ENCODE data around the gene PRMT2.

PRMT2 gene

DNA sequence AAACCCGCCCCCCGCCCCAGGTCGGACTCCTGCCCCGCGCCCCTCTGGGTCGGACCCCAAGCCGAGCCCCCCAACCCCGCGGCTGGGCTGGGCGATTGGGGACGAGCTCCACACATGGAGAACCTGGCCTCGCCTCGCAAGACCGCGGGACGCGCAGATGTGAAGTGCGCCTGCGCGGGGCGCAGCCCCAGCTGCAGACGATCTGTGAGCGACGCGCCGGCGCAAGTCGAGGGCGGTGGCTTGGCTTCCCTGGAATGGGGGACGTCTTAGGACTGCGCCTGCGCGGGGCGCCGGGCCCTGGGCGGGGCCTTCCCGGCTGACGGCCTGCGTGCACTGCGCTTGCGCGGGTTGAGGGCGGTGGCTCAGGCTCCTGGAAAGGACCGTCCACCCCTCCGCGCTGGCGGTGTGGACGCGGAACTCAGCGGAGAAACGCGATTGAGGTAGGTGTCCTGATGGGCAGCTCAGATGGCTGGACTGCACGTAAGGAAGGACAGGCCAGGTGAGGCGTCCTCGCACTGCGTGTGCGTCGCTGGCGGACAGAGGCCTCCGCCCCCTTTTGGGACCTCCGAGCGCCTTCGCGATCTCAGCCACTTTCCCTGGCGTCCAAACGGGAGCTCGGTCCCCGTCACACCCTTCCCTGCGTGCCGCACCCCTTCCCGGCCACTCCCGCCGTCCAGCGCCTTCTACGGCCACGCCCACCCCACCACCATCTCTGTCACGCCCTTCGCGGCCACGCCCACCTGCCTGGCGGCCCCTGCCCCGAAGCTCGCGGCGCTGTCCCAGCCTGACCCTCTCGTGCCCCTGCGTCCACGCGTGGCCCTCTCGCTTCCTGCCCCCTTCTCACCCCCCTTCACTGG is at the start of gene PRMT2:
PRMT2 (plus strand) TSS at position 351 of the 857 bp plus-strand sequence. CDS start 1,278 bp downstream, outside the sequence.
- DNase-seq, result peak; percentile 94

DNA sequence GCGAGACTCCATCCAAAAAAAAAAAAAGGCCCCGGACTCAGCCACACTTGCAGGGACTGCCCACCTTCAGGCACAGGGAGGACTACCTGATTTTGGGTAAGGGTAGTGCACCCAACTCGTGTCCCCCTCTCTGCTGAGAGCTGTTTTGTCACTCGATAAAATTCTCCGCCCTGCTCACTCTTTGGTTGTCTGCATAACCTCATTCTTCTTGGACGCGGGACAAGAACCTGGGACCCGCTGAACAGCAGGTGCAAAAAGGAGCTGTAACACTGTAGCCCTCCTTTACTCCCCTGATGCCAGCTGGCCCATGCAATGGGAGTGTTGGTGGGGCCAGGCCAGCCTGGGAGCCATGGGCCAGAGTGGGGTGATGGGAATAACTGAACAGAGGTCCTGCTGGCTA is 41.2 kb upstream of the PRMT2 start:
- DNase-seq, result no peak

DNA sequence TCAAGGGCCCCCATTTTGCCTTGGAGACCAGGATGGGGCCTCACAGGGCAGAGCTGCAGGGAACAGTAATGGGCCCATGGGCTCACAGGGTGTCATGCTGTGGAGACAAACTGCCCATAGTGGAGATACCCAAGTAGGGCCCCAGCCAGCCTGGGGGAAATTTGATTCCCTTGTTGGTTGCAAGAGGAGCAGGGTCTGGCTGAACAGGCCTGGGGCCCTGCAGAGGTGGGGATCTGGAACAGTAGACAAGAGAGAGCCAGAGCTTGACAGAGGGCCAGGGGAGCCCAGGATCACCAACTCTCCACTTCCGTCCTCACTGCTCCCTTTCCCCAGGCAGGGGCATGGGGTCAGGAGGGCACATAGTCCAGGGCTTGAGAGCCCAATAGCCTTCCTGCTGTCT is 39.3 kb upstream of the PRMT2 start:
- no peak for DNase-seq

DNA sequence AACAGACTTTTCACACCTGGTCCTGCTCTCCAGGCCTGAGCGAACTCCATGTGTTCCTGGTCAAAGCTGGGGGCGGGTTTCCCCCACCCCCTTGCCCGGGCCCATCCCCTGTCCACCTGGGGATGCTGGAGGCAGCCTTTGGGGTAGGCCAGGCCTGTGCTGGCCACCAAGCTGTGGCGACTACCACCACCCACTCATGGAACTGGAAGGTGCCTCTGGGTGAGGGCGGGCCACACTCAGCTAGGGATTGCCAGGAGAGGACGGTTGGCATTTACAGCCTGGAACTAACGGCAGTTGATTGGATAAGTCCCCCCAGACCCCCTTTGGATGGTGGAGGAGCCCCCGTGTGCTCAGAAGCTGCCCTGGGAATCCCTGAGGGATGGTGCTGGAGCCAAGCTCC is 38.4 kb upstream of the PRMT2 start:
- no peak for DNase-seq

DNA sequence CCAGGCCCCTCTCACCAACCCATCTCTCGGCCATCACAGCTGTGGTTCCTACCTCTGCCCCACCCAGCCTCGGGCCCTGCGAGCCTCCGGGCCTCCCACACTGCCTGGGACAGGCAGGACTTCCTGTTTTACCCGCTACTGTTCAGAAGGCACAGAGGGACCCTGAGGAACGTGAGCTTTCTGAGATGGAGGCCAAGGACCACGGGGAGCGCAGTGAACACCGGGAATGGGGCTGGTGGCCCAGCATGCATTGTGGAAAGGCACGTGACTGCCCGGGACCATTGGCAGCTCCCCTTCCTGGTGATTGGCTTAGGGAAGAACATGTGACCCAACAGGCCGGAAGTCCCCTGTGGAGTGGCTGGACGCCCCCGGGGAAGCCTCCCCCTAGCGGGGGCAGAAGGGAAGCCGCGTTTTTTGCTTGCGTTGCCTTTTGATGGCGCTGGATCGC is 37.6 kb upstream of the PRMT2 start:
- no peak for DNase-seq

DNA sequence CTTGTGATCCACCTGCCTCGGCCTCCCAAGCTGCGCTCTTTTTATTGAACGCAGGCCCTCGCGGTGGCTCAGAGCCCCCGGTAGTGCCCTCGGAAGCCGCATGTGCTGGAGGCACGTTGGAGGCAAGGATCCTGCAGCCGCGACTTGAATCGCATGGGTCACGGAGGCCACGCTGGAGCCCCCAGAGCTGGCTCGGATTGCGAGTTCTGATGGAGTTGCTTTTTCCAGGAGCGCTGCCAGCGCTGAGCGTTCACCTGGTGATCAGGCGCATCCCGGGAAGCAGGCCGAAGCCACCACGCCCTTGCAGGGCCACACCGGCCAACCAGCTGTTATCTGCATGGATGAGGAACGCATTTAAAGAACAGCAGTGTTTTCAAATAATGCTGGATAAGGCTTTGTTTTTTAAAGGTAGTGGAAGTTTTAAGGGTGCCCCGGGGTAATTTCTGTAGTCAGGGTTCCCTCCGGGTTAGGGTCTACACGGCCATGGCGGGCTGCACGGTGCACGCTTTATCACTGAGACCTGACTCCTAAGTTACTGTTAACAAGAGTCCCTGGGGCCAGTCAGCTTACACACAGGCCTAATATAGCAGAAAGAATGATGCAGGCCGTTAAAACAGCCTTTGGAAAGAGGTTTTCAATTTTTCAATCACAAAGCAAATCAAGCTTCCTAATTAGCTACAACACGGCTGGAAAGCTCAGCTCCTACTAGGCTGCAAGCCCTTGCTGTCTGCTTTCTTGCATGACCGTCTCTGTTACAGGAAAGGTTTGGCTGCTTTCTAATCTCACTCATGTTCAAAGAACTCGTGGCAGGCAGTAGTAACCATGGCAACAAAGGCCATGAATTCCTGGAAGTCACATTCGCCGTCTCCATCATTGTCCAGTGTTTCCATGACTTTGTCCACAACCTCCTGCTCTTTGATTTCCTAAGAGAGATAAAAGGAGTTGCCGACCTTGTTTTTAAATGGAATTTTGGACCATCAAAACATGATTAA is 36.6 kb upstream of the PRMT2 start:
- DNase-seq, result no peak

DNA sequence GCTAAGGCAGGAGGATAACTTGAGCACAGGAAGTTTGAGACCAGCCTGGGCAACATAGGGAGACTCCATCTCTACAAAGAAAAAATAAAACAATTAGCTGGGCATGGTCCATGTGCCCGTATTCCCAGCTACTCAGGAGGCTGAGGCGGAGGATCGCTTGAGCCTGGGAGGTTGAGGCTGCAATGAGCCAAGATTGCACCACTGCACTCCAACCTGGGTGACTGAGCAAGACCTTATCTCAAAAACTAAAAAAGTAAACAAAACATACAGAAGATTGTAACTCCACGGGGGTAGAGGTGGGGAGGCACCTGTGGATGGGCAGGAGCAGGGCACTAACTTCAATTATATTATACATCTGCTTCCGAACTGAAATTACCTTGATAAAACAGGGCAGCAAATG is 35.2 kb upstream of the PRMT2 start:
- no peak for DNase-seq

DNA sequence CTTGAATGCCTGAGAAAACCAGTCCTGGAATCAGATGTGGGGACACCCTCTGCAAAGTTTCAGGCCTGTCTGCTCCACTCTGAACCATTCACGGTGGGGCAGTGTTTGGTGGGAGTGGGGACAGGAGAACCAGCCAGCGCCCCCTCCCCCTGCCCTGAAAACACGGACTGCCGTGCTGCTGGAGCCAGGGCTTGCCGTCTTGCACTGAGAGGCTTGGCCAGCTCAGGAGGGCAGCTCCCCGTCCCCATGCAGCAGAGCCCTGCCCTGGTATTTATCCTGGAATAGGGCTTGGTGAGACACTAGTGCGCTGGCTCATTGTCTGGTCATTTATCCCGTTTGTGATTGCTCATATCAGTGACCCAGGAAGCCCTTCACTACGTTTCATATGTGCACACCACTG is 34.5 kb upstream of the PRMT2 start:
- no peak for DNase-seq

DNA sequence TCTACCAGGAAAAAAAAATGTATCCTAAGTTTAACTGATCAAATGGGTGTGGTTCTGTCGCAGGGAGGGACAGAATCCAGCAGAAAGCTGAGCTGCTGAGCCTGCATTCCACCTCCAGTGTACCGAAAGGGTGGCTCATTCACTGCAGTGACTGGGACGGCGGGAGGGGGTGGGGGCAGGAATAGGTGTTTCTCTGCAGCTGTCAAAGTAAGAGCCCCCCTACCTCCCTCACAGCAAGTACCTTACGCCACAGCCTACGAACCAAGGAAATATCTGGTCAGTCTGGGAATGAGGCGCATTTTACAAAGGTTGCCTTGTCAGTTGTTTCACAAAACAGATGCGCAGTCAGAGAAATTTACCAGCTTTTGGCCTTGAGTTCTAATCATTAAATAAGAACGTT is 32.2 kb upstream of the PRMT2 start:
- no peak for DNase-seq

DNA sequence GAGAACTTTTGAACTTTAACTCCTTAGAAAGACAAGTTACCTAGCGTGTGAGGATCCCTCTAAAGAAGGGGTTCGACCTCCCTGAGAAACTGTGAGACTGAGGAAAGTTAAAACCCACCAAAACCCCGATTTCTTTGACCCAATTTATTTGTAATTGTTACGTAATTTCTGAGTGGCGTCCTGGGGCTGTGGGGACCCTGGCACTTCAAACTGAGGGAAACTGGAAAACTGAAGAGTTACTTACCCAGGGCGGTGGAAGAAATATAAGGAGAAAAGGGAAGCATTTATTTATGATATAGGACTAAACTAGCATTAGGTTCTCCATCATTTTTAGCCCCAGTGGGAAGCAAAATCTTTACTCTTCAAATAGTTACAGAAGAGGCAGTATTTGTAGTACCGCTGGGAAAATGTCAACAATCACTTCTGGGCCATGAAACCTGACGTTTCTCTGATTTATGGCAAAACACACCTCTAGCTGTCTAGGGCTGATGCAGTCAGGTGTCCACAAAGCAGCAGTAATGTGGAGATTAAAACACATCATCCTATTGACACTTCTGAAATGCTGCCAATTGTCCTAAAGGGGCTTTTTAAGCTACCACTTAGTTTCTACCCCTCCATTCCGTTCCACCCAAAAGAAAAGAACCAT is 31.0 kb upstream of the PRMT2 start:
- DNase-seq, result no peak

DNA sequence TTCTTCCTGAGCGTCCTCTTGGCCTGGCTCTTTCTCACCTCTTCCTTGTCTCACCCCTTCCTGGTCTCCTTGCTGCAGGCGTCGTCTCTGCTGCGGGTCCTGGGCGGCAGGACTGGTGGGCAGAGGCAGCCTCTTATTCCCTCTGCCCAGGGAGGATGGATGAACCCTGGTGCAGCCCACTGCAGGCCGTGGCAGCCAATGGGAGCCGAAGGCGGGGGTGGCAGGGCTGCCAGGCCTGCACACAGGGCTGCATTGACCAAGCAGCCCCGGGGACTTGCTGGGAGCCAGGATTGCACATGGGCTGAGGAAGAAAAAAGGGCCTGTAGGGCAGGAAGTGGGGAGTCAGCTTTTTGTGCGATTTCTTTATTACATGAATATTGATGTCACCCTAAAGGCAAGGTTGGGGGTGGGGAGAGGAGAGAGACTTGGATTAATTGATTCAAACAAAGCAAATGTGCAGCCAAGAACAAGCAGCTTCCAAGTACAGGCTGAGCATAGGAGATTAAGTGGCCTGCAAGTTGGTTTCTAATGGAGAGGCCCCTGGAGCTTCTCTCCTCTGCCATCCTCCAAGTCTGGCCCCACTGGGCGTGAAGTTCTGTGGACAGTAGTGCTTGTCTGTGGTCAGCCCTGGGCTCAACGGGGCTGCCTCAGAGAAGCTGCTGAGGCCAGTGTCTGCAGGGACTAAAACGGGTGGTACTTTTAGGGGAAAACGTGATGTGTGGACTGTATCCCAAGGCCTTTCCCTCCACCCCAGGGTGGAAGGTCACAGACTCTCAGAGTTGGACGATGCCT is 30.3 kb upstream of the PRMT2 start, which contains the start of gene S100B:
S100B (minus strand) TSS at position 108 of the 792 bp plus-strand sequence. CDS start 2,667 bp downstream, outside the sequence.
- peak; percentile 2 for DNase-seq

DNA sequence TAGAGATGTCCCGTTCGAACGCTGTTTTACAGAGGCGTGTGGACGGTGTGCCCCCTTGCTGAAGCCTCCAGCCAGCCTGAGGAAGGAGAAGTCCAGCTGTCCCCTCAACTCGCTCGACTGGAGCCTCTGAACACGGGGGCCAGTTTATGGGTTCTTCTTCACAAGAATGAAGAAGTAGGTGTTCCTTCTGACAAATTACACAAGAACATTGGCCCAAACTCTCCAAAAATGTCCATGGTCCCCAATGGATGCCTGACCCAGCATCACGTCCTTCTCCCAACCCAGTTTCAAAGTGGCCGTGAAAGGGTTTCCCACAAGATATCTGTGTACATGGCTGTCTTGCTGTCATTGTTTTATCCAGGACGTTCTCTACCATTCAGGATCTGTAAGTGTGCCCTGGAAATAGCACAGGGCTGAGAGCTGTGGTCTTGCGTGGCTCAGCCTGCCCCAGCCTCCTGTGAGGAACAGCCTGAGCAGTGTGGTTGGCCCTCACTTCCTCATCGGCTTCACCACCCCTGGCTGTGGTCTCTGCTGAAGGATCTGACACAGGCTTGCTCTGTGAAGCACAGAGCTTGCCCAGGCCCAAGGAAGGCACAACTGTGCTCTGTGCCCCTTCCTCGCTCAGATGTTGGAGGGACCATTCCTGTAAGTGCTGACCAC is 29.6 kb upstream of the PRMT2 start:
- DNase-seq, result no peak

DNA sequence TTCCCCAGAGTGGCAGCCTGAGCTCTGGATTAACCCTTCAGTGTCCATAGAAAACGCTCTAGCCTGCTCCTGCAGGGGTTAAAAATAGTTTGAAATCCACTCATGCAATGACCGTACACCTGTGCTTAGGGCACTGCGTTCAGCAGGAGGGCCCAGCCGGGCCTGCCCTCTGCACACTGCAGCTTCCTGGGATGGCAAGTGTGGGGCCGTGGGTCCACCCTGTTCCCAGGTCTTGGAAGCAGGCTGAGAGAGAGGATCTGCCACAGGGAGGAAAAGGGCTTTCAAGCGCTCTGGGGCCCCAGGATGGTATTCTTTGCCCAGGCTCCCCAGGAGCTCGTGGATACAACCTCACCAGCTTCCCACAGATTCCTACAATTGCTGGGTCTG is 29.1 kb upstream of the PRMT2 start:
- DNase-seq, result no peak

DNA sequence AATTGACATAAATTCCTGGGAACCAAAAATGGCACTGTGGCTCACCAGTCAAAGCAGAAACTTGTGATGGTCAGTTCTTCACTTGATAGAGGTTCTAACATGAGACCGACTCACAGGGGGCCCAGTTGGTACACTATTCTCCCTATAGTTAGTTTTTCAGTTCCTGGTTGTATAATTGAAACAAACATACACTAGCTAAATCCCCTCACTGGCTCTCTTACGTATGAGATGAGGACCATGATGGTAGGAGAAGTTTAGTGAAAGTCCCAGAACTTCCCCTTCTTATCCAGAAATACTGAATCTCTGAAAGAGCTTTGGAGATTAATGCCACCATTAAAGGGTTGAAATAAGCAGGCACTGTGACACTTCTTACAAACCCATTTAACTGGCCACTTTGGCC is 27.8 kb upstream of the PRMT2 start:
- no peak for DNase-seq

DNA sequence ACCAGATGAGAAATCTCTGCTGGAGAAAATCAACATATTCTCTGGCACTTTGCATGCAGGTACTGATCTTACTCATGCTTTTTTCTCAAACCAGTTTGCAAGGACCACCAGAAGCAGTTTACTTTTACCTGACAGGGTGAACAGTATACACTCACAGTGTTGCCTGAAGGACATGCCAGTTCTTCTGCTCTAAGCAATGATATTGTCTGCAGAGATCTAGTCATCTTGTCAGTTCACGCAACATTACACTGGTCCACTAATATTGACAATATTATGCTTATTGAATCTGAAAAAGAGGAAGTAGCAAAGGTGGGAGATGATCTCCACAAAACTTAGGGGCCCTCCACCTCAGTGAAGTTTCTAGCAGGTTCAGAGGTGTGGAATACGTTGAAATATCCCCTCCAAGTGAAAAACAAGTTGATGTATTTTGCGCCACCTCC is 26.8 kb upstream of the PRMT2 start:
- DNase-seq, result no peak

DNA sequence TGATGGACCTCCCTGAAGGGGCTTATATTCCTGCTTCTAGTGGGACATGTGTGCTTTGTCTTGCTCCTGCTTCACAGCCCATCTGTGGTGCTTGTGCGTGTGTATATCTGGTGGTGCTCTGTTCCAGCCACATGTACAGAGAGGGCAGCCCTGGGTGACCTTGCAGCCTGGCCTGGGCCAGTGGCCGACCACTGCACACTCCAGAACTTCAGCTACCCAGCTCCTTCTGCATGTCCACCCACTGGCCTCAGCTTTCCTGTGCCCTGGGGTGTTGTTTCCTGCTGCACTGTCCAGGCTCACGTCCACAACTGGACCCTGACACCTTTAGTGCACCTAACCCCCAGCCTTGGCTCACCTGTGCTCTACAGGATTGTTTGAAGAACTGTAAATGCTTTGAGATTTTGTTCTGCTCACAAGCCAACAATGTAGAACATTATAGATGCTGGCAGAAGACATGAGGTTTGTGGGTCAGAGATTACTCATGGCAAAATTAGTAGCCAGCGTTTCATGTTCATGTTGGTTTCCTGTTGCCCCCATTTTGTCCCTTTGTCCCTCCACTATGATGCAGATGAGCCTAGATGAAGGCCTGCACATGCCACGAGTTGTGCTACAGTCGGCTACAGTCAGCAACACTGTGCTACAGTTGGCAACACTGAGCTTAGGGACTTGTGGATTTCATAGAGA is 25.3 kb upstream of the PRMT2 start:
- DNase-seq, result no peak

DNA sequence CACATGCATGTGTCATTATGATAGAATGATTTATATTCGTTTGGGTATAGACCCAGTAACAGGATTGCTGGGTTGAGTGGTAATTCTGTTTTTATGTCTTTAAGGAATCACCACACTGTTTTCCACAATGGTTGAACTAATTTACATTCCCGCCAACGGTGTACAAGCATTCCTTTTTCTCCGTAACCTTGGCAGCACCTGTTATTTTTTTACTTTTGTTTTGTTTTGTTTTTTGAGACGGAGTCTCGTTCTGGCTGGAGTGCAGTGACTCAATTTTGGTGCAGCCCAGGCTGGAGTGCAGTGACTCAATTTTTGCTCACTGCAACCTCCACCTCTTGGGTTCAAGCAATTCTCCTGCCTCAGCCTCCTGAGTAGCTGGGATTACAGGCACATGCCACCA is 22.1 kb upstream of the PRMT2 start:
- DNase-seq, result no peak

DNA sequence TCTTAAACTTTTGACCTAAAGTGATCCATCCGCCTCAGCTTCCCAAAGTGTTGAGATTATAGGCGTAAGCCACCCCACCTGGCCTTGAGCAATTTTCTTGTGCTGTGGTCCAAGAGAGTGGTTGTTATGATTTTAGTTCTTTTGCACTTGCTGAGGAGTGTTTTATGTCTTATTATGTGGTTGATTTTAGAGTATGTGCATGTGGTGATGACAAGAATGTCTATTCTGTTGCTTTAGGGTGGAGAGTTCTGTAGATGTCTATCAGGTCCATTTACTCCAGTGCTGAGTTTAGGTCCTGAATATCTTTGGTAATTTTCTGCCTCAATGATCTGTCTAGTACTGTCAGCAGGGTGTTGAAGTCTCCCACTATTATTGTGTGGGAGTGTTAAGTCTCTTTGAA is 19.4 kb upstream of the PRMT2 start:
- no peak for DNase-seq

DNA sequence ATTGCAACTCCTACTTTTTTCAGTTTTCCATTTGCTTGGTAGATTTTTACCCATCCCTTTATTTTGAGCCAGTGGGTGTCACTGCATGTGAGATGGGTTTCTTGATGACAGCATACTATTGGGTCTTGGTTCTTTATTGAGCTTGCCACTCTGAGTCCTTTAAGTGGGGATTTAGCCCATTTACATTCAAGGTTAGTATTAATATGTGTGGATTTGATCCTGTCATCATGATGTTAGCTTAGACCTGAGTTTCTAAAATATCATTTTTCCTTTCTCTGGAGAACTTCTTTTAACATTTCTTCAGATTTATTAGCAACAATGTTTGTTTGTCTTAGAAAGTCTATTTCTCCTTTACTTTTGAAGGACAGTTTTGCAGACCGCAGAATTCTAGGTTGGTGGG is 18.8 kb upstream of the PRMT2 start:
- DNase-seq, result no peak

DNA sequence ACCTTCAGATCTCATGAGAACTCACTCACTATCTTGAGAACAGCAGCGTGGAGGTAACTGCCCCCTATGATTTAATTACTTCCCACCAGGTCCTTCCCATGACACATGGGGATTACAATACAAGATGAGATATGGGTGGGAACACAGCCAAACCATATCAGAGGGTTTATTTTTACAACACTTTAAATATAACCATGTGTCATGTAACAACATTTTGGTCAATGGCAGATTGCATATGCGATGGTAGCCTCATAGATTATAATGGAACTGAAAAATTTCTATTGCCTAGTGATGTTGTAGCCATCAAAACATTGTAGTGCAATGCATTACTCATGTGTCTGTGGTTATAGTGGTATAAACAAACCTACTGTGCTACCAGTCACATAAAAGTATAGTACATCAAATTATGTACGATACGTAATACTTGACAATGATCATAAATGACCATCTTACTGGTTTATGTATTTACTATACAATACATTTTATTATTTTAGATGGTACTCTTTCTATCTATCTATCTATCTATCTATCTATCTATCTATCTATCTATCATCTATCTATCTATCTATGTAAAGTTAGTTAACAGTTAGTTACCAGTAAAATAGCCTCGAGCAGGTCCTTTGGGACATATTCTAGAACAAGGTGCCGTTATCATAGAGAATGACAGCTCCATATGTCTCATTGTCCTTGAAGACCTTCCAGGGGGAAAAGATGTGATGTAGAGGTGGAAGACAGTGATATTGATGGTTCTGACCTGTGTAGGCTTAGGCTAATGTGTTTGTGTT is 18.0 kb upstream of the PRMT2 start:
- no peak for DNase-seq

All from NCI-H1436 (cell line).